T-helper 1 cell treated with Interleukin-12 subunit alpha and Interleukin-12 subunit beta and Interleukin-4 antibody, amounts not matched to agents 30 ng/mL and 1 ng/mL, for 36 hours (primary cell): ENCODE measurements around the gene RBPMS2. TPM values are rescaled to one million over a fixed set of nuclear protein-coding genes. Genes with fewer than 3 reads are reported as not detected.
"Not testable (repeated sequence)": the region's sequence is repeated elsewhere in the genome, so short reads cannot be mapped to it uniquely, and the experiment has no call there.

Experiments
- intact Hi-C: fragments of 100-400 bp; cut with micrococcal nuclease; formaldehyde crosslinking; loops from one replicate; pipeline ENCODE4 v1.15.1; 2024
- total RNA-seq: library from RNA; stranded (reverse); gene quantifications from 2 replicates; pipeline ENCODE4 v1.2.3, GENCODE V29; 2022

Gene RBPMS2
- not detected in 2 replicates for total RNA-seq

DNA sequence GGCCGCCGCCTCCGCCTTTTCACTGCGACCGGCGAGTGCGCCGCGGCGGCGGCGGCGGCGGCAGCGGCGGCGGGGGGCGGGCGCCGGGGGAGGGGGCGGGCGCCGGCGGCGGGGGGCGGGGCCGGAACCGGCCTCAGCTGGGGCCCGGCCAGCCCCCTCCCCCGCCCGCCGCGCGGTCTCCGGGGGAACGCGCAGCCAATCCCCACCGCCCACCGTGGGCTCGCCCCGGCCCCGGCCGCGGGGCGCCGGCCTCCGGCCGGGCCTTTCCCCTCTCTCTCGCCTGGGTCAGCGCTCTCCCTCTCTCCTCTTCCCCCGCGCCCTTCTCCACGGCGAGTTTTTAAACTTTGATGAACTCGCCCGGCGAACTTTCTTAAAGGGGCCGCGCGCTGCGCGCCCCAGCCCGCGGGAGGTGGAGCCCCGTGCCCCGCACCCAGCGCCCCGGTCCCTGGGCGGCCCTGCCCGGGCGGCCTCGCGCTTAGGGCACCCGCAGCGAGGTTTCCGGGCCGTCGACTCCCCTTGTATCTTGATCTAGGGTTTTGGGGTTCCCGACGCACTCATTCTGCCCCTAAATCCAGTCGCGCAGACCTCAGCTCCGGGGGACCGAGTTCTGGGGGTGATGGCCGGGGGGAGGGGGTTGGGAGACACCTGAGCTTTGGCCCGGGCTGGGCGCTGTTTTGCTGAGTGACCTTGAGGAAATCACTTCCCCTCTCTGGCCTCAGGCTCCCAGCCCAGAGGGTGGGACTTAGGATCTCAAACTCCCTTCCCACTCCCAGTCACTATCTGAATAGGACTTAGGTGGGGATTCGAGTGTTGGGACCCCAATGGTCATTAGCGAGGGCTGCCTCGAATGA is at the start of gene RBPMS2:
Gene RBPMS2, minus strand, starts transcription at position 39 of the 851 bp plus-strand sequence. CDS start 270 bp downstream, outside the sequence.
- intact Hi-C loops, result no loop called here

- intact Hi-C loops, result loop anchor here (1.0 to 10.0 kb wide), 12 partner anchors 10 to 730 kb away; partner anchors contain the start of genes ANKDD1A, CLPX, MTFMT and PARP16
Measured at GRCh38 chr15:64824929-64825430, 49.6 kb upstream of the RBPMS2 start.

DNA sequence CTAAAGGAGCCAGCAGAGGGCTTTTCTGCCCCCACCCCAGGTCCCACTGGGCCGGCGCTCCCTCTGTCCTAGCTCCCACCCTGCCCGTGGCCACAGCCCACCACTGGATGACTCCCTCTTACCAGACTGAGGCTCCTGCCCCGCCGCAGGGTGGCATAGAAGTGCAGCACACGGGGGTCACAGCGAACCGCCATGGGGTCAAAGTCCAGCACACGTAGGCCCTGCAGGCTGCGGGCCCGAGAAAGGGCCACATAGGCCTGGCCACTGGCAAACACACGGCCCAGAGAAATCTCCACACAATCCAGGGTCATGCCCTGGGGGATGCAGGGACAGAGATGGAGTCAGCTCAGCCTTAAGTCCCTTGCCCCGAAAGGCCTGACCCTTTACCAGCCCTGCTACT is 41.1 kb upstream of the RBPMS2 start:
- intact Hi-C loops, result no loop called here

DNA sequence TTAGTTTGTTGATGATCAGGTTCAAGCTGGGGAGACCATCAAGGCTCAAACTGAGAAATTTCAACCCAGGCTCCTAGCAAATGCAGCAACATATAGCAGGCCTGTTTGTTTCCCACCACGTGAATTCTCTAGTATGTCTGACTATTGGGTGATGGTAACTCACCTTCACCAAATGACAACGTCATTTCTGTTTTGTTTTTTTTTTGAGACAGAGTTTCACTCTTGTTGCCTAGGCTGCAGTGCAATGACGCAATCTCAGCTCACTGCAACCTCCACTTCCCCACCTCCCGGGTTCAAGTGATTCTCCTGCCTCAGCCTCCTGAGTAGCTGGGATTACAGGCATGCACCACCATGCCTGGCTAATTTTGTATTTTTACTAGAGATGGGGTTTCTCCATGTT is 39.6 kb upstream of the RBPMS2 start:
- intact Hi-C loops, result not testable (repeated sequence)

- intact Hi-C loops, result not testable (repeated sequence)
Measured at GRCh38 chr15:64814283-64814682, 38.9 kb upstream of the RBPMS2 start.

- intact Hi-C loops, result no loop called here
Measured at GRCh38 chr15:64813075-64813474, 37.7 kb upstream of the RBPMS2 start.

DNA sequence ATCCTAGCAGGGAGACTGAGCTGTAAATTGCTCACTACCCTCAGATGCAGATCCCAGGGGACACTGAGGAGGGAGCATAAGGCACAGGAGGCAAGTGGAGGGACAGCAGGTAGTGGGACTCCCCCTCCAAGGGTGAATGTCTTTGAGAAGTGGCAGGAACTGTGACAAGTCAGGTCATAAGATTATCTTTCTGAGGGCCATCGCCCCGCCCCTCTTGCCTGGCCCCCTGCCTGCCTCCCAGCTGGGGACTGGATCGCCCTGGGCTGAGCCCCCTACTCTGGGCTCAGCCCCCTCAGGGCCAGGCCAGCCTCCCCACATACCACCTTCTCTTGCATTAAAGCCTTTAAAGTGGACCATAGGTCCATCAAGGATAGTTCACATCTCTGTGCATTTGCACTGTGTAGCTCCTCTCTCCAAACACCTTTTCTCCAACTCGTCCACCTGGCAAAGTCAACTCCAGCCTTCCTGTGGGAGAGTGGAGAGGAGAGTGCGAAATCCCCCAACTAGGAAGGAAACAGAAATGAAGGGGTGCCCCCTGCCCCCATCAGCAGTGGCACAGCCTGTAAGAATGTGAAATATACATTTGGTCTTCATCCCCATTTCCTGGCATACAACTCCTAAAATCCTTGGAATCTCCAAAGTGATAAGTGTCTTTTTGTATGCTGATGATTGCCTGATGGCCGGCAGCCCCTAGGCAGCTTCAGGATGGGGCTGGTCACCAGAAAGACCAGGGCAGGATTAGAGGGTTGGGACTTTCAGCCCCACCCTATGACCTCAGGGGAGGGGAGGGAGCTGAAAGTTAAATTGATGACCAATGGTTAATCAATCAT is 35.3 kb upstream of the RBPMS2 start:
- intact Hi-C loops, result loop anchor here (1.0 kb wide), 4 partner anchors 15 to 124 kb away; partner anchors contain the start of gene PIF1

- intact Hi-C loops, result loop anchor here (1.0 kb wide), 4 partner anchors 15 to 124 kb away; partner anchors contain the start of gene PIF1
Measured at GRCh38 chr15:64809649-64810496, 34.5 kb upstream of the RBPMS2 start.

DNA sequence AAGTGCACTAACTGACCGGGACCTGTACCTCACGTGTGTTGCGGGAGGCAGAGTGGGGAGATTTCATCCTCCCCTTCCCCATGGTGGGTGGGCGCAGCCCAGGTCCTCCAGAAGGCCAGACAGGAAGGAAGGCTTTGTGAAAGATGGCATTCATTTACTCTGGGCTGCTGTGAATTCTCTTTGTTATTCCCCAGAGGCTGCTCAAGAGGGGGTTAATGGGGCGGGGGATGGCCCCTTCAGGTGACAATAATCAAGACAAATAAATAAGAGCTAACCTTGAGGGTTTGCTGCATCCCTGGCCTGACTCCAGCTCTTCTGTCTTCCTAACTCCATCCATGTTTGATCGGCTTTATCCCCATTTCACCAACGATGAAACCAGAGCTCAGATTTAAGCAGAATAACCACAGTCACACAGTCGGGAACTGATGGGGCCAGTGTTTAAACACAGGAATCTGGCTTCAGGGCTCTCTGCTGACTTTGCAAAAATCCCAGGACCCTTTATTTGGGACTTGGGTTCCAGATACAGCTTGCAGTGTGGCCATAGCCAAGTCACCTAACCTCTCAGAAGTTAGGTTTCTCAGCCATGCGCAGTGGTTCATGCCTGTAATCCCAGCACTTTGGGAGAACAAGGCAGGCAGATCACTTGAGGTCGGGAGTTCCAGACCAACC is 33.5 kb upstream of the RBPMS2 start:
- intact Hi-C loops, result no loop called here

DNA sequence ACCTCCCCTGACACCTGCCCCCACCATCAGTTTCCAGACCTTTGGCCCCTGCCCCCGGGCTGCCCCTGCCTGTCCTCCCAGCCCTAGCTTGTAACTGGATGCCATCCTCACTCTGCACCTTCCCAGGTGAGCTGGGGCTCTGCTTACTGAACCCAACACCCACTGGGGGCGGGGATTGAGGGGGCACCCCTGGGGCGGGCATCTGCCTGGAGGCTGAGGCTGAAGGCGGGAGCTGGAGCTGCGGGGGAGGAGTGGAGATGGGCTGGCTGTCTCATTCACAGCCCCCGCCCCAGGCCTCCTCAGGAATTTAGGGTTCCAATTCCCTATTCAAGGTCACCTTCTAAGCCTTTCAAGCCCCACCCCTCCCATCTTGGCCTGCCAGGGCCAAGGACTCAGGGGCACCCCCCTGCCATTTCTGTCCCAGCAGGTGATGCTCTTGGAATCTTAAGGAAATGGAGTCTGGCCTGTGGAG is 32.4 kb upstream of the RBPMS2 start:
- intact Hi-C loops, result no loop called here

DNA sequence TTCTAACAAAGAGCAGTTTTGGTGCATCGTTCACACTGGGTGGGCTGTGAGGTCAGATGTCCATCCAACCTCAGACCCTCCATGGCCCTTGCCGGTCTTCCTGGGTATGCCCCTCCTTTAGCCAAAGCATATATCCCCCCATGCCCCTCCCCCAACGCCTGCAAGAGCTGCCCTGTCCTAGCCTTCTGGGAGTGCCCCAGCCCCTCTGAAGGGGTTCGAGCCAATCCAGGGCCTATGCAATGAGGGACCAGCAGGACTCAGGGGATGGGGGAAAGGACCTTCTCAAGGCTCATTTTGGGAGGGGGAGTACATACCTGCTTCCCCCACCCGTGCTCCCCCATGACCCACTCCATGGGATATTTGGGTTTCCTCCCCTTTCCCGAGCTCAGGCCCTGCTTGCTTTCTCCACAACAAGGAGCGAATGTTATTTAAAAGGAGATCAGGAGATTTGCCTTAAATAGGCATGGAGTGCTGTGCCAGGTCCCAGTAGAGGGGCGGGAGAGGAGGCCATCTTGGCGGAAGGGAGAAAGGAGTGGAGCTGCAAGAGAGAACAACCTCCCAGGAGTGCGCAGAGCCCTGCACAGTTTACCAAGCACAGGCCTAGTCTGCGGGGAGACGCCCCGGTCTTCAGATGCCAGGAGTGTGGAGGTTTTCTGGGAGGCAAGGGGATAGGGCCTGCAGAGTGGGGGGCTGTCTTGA is 31.8 kb upstream of the RBPMS2 start:
- intact Hi-C loops, result no loop called here

DNA sequence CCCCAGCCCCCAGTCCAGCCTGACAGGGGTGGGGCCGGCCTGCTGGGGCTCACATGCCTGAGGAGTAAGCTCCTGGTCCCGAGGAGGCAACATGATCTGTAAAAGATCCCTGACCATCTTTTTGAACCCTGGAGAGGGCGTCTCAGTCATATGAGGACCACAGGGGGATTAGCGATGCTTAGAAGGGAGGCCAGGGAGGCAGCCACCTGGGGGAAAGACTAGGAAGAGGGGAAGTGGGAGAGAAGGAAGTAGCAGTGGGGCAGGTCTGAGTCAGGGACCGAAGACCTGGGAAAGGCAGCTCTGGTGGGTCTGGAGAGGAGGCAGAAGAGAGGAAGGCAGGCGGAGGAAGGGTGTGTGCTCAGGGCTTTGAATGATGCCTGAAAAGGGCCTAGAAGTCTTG is 31.1 kb upstream of the RBPMS2 start:
- intact Hi-C loops, result no loop called here

DNA sequence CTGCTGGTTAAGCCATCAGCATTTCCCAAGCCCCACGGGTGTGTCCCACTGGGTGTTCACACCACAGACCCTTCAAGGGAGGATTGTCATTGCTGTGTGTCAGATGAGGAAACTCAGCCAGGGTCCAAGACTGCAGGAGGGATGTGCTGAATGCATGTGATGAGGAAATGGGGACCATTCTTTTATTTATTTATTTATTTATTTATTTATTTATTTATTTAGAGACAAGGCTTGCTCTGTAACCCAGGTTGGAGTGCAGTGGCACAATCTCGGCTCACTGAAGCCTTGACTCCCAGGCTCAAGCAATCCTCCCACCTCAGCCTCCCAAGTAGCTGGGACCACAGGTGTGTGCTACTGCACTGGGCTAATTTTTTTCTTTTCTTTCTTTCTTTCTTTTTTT is 29.2 kb upstream of the RBPMS2 start:
- intact Hi-C loops, result no loop called here

- intact Hi-C loops, result no loop called here
Measured at GRCh38 chr15:64803526-64803925, 28.1 kb upstream of the RBPMS2 start.

DNA sequence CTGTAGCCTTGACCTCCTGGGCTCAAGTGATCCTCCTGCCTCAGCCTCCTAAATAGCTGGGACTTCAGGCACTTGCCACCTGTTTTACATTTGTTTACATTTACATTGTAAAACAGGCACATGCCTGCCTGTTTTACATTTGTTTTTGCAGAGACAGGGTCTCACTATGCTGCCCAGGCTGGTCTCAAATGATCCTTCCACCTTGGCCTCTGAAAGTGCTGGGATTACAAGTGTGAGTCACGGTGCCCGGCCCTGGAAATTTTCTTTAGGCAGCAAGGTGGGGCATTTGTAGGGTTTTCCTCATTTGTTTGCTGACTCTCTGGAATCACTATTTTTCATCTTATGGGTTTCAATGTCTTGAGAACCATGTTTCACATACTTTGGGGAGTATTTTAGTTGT is 25.1 kb upstream of the RBPMS2 start:
- intact Hi-C loops, result no loop called here

- intact Hi-C loops, result not testable (repeated sequence)
Measured at GRCh38 chr15:64798905-64799304, 23.5 kb upstream of the RBPMS2 start.

DNA sequence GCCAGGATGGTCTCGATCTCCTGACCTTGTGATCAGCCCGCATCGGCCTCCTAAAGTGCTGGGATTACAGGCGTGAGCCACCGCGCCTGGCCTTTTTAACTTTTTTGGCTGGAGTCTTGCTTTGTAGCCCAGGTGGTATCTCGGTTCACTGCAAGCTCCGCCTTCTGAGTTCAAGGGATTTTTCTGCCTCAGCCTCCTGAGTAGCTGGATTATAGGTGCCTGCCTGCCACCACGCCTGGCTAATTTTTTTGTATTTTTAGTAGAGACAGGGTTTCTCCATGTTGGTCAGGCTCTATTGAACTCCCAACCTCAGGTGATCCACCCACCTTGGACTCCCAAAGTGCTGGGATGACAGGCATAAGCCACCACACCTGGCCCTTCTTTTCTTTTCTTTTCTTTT is 20.5 kb upstream of the RBPMS2 start:
- intact Hi-C loops, result not testable (repeated sequence)

- intact Hi-C loops, result not testable (repeated sequence)
Measured at GRCh38 chr15:64795299-64795698, 19.9 kb upstream of the RBPMS2 start.

DNA sequence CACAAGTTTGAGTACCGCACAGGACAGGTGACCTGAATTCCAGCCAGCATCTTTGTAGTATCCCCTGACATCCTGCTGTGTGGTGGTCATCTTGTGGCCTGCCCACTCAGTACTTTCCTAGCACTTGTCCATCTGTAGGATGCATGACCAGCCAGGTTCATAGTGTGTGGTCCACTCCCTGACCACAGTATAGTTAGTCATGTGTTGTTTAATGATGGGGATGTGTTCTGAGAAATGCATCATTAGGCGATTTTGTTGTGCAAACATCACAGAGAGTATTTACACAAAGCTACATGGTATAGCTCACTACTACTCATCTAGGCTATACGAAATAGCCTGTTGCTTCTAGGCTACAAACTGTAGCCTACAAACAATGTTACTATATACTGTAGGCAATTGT is 16.9 kb upstream of the RBPMS2 start:
- intact Hi-C loops, result no loop called here

- intact Hi-C loops, result no loop called here
Measured at GRCh38 chr15:64791401-64791800, 16.0 kb upstream of the RBPMS2 start.
